A673 (cell line): ENCODE measurements around the gene TRAM2. TPM values are rescaled to one million over a fixed set of nuclear protein-coding genes. Genes with fewer than 3 reads are reported as not detected.

Experiments used
- BruUV-seq: library from RNA; stranded (reverse); fragments of 400-500 nt; replicated peaks from 2 replicates; lab custom pipeline; 2021; lab: Mats Ljungman, UMichigan
- CTCF ChIA-PET: fragments of 300-600 bp; sonication (Branson Sonifier 250); formaldehyde crosslinking; loops from one replicate; lab custom pipeline; 2022; ENCODE audit warnings: antibody characterized with exemption; lab: Charles Lee
- POLR2A ChIA-PET: fragments of 300-600 bp; sonication (Branson Sonifier 250); formaldehyde crosslinking; loops from one replicate; lab custom pipeline; 2022; ENCODE audit warnings: antibody characterized with exemption; ENCODE audit not compliant: low non-redundant PET; lab: Charles Lee
- DNase-seq: peaks from one replicate; pipeline ENCODE4 v3.0.0-alpha.2; 2015; ENCODE audit warnings: low spot score
- H3K27ac ChIP-seq: fragments of 200-600 bp; sonication (generic); 2 replicates; pipeline ENCODE4 v1.5.1; 2016; ENCODE audit warnings: mixed run types, low read depth, mild to moderate bottlenecking, mixed read lengths, antibody characterized with exemption, low read length; ENCODE audit not compliant: poor library complexity, severe bottlenecking
- H3K27me3 ChIP-seq: fragments of 200-600 bp; sonication (generic); replicated peaks from 2 replicates; pipeline ENCODE4 v1.6.1; 2017; ENCODE audit warnings: mixed run types, low read depth, mild to moderate bottlenecking, mixed read lengths, antibody characterized with exemption, low read length; ENCODE audit not compliant: insufficient read depth, poor library complexity
- H3K36me3 ChIP-seq: fragments of 200-600 bp; sonication (generic); 2 replicates; pipeline ENCODE4 v1.6.1; 2016; ENCODE audit warnings: mixed run types, mild to moderate bottlenecking, mixed read lengths, antibody characterized with exemption, low read length; ENCODE audit not compliant: insufficient read depth, poor library complexity, severe bottlenecking
- H3K4me1 ChIP-seq: fragments of 200-600 bp; sonication (generic); 2 replicates; pipeline ENCODE4 v1.6.1; 2017; ENCODE audit warnings: mixed run types, mild to moderate bottlenecking, mixed read lengths, antibody characterized with exemption, low read length; ENCODE audit not compliant: insufficient read depth, poor library complexity, severe bottlenecking
- H3K4me3 ChIP-seq: fragments of 200-600 bp; sonication (generic); 2 replicates; pipeline ENCODE4 v1.5.1; 2016; ENCODE audit warnings: low read depth, mixed run types, mild to moderate bottlenecking, mixed read lengths, low read length; ENCODE audit not compliant: poor library complexity, severe bottlenecking
- H3K9me3 ChIP-seq: fragments of 200-600 bp; sonication (generic); 2 replicates; pipeline ENCODE4 v1.6.1; 2016; ENCODE audit warnings: mixed run types, low read depth, mild to moderate bottlenecking, mixed read lengths, antibody characterized with exemption, low read length; ENCODE audit not compliant: poor library complexity, severe bottlenecking
- CTCF ChIP-seq: fragments of 300-800, 200-600 bp; sonication (generic); conservative IDR thresholded peaks from 2 replicates; pipeline ENCODE4 v1.5.1; 2017; ENCODE audit warnings: low read depth, mild to moderate bottlenecking, antibody characterized with exemption, low read length, moderate library complexity, mixed read lengths
- EZH2 ChIP-seq: fragments of 200-600 bp; sonication (generic); IDR thresholded peaks from 2 replicates; pipeline ENCODE4 v1.6.1; 2017; ENCODE audit warnings: borderline replicate concordance, low read depth, mild to moderate bottlenecking, mixed read lengths, antibody characterized with exemption, low read length; ENCODE audit not compliant: poor library complexity, severe bottlenecking
- intact Hi-C: fragments of 100-400 bp; cut with micrococcal nuclease; formaldehyde crosslinking; loops from one replicate; pipeline ENCODE4 v1.10.0; 2022; ENCODE audit not compliant: unreplicated experiment
- total RNA-seq: library from RNA; stranded (reverse); gene quantifications from 2 replicates; pipeline ENCODE4 v1.2.3, GENCODE V29; 2021

The TRAM2 gene
- total RNA-seq, 1 experiment from 2014 or later = 21.9 TPM

- no peaks in the 10 kb centered on the region for H3K4me1 ChIP-seq
- no TSS peak for BruUV-seq
These were observed 39.3 kb upstream of the TRAM2 start for GRCh38 chr6:52616059-52616690.

GRCh38 chr6:52612336-52613054, 35.6 kb upstream of the TRAM2 start:
- H3K9me3 ChIP-seq = no peaks in the 10 kb centered on the region
- CTCF ChIA-PET = no interaction called here
- TF ChIP-seq CTCF (no peak), EZH2 (no peak)
- H3K36me3 ChIP-seq = no peaks in the 10 kb centered on the region
- DNase-seq = peak; percentile 19
- H3K27ac ChIP-seq = no peak overlapping the region
- POLR2A ChIA-PET = no interaction called here
- BruUV-seq = no TSS peak
- no peaks in the 10 kb centered on the region for H3K4me1 ChIP-seq
- H3K4me3 ChIP-seq = no peak overlapping the region
- no peaks in the 10 kb centered on the region for H3K27me3 ChIP-seq
- intact Hi-C loops = no loop called here

More at GRCh38 chr6:52616059-52616690, 39.3 kb upstream of the TRAM2 start:
- DNase-seq = no peak
- Histone ChIP-seq H3K9me3 (no peaks in the 10 kb centered on the region), H3K27me3 (no peaks in the 10 kb centered on the region), H3K27ac (no peak overlapping the region), H3K36me3 (no peaks in the 10 kb centered on the region), H3K4me3 (no peak overlapping the region)
- POLR2A ChIA-PET = no interaction called here
- CTCF ChIA-PET = no interaction called here
- TF ChIP-seq CTCF (no peak), EZH2 (no peak)
- intact Hi-C loops = no loop called here

DNA sequence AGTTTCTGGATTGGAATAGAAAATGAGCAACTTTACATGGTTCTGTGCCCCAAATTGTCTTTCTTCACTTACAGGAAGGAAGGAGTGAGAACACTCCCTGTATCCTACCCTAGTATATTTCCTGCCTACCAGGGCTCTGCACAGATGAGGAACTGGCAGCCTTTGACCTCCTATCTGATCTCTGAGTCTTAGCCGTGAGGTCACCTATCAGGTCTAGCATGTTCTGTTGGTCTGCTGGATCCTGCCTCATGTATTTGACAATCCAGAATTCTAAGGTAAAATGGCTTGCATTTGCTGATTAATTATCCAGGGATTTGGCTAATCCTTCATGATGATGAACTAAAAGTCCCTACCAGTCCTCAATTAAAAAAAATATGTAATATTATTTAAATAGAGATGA, 35.0 kb upstream of the TRAM2 start:
- ChIA-PET CTCF (no interaction called here), POLR2A (no interaction called here)
- Histone ChIP-seq H3K4me1 (no peaks in the 10 kb centered on the region), H3K27me3 (no peaks in the 10 kb centered on the region), H3K9me3 (no peaks in the 10 kb centered on the region), H3K27ac (no peak overlapping the region), H3K4me3 (no peak overlapping the region), H3K36me3 (no peaks in the 10 kb centered on the region)
- intact Hi-C loops = no loop called here
- no TSS peak for BruUV-seq
- DNase-seq = no peak
- TF ChIP-seq CTCF (no peak), EZH2 (no peak)
